Stimulated activated CD8-positive, alpha-beta memory T cell treated with anti-CD3 and anti-CD28 coated beads, Interleukin-2, amount 100 ng/mL, for 48 hours (primary cell): ENCODE measurements around the gene HOXA3.

Source experiments
- DNase-seq, 2 donors: peaks; one replicate each; pipeline ENCODE4 v3.0.0-alpha.2; 2020; ENCODE audit warnings: low read depth in 2 of 2

Gene HOXA3

GRCh38 chr7:27129729-27130539, 22.4 kb downstream of the HOXA3 start:
- no peak for DNase-seq

GRCh38 chr7:27128776-27129728, 23.3 kb downstream of the HOXA3 start:
- DNase-seq = no peak

DNA sequence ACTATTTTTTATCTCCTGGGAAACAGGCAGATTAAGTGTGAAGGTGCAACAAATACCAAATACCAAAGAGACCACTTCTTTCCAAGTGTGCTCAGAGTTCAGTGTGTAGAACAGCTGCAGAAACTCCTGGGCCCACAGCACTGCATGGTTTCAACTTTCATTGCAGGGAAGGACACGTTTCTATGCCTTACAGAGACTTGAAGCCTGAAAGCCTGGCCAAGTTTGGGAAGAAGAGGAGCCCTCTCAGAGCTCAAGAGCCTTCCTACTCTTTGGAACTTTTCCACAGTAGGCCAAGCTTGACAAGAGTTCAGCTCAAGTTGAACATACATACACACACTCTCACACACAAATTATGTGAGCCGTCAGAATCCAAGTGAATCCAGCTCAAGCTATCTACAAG, 24.3 kb downstream of the HOXA3 start:
- no peak for DNase-seq

DNA sequence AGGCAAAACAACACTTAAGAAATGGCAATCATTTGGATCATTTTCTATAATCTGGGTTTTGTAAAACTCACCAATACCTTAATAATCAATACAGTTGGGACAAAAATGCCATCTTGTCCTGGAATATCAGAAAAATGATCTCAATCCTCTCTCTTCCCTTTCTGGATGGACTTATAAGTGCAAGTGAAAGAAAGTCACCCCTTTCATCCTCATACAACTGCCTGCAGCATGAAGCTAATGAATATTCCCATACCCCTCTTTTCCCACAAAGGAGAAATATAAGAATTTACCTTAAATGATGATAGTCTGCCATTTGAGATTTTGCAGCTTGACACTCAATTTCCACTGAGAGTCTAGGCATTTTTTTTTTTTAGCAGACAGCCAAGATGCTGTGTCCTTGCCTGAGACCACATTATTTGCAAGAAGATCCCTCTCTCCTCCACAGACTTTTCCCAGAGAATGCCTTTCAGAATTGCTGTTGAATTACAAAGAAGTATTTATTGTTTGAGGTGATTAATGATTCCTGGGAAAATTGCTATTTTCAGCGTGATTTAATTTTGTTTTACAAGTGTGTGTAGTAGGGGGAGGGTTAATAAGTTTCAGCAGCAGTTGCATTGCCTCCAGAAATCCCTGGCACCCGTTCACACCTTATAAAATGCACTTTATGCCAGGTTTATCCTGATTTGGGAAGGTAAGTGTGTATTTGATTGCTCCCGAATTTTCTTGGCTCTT, 25.6 kb downstream of the HOXA3 start:
- no peak for DNase-seq

DNA sequence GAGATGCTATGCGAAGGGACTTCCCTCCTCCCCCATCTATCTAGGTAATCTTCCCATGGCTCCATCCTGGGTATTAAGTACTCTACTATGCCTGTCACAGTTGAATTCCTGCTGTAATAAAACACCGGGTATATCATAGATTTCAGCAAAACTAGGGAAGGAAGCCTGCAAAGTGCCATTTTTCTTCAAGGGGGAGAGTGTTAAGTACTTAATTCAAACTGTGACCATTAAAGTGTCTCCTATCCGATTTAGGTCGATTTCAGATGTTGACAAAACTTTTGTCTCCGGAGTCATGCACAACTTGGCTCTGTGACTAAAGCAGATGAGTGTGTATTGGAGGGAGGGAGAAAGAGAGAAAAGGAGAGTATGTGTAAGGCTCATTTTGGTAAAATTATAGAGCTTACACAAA, 26.4 kb downstream of the HOXA3 start:
- DNase-seq = no peak

- no peak for DNase-seq
Measured at GRCh38 chr7:27124902-27125689, 27.3 kb downstream of the HOXA3 start.

GRCh38 chr7:27124096-27124901, 28.1 kb downstream of the HOXA3 start:
- DNase-seq = no peak

GRCh38 chr7:27123477-27124053, 28.8 kb downstream of the HOXA3 start:
- no peak for DNase-seq

GRCh38 chr7:27123007-27123476, 29.3 kb downstream of the HOXA3 start:
- DNase-seq = no peak

GRCh38 chr7:27122077-27122910, 30.1 kb downstream of the HOXA3 start:
- DNase-seq = no peak

- no peak for DNase-seq
Measured at GRCh38 chr7:27121684-27122076, 30.7 kb downstream of the HOXA3 start.

DNA sequence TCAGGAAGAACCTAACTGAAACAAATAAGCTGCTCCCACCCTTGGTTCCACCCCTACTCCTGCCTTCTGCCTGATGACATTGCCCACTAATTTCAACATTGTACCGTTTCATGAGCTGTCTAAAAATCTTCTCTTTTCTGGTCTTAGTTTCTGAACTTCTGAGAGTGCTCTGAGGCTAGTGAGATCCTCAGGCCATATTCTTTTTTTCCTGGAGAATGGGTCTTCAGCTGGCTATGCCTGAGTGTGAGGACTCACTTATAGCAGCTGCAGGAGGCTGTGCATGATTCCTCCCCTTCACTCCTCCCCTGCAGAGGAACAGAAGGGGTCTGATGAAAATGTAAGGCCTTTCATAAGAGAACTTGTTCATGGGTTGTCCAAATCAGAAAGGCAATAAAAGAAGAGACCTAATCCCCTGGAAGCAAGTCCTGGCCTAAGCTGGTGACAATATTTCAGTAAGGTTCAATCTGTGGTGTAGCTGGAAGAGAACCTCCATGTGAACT, 32.9 kb downstream of the HOXA3 start:
- no peak for DNase-seq

DNA sequence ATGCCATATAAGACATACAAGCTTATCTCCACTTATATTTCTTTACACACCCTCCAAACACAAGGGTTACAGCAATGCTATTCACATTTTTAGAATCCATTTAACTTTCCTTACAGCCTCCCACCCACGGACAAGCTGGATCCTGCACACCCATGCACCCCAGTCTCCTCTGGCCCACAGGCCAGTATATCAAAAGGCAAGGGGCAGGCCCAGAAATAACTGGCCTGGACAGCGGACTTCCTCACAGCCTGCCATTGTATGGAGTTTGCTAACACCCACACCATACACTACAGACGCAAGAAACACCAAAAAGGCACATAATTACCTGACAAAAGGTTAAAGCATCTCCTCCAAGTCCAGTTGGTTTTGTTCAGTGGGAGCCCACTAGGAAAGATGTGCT, 33.8 kb downstream of the HOXA3 start:
- DNase-seq = no peak

DNA sequence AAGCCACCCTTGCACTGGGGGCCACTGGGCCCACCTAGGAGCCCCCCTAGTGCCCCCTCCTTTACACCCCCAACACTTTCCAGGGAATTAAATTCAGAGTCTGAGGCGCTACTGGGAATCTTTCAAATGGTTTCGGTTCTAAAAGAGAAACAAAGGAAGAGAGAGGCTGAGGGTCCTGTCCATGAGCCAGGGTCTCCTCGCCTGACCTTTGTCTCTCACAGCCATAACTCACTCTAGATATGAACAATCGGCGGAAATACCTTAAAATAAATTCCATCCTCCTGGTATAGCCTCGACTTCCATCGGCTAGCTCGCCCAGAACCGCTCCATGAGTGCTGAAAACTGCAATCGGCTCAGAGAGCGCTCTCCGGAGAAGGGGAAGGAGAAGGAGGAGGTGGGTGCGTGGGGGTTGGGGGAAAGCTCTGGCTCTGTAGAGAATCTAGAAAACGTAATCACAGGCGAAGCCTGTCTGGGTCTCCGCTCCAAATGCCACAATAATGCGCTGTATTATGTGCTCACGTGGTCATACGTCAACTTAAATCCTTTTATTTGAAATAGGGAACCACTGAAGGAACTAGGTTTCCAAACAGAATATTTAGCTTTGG, 34.4 kb downstream of the HOXA3 start:
- DNase-seq = no peak

- no peak for DNase-seq
Measured at GRCh38 chr7:27116962-27117886, 35.2 kb downstream of the HOXA3 start.

DNA sequence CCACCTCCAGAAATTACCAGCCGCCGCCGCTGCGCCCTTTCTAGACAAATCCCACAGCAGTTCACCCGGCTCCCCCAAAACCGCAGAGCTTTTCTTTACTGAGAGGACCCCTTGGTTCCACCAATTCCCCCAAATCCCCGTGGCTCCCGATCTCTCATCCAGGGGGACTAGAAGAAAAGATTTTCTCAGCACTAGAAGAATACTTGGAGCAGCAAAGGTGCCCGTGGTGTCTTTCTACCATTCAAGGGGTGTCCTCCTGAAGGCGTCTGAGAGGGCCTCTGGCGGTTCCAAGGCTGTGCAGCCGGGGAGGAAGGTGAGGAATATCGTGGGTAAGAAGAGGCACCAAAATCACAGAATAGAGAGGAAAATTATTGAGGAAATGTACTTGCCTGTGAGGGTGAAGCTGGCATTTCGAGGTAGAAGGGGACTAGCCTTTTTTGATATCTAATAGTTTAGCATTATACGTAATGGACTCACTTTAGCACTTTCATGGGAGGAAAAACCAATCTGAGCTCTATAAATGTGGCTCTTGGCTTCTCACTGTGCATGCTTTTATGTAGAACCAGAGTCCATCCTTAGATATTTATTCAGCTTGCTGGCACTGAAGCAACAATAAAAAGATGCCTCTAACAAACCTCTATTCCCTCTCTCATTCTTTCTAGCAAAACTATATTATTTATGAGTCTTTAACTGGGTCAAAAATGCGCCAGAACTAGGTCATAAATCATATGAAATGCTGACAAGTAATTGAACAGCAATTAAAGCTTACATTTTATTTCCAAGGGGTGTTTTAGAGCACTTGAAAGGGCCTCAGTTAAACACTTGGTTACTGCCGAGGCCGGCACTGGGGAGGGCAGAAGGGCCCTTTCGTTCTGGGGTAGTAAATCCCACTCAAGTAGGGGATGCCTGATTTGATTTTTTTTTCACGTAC, 36.1 kb downstream of the HOXA3 start:
- DNase-seq = no peak
